ENCODE data around the gene OGFOD3.

OGFOD3 gene

GRCh38 chr17:82388922-82389283, 29.5 kb downstream of the OGFOD3 start:
- no peak for DNase-seq
- H3K27ac ChIP-seq (ENCODE audit: insufficient read depth, low read length, poor library complexity, severe bottlenecking), result no peak overlapping the region
- peaks cover 12% of the 10 kb centered on the region for H3K36me3 ChIP-seq (ENCODE audit: control insufficient read depth, insufficient read depth, low read length)
- H3K27me3 ChIP-seq (replicated peaks; ENCODE audit: control insufficient read depth, insufficient read depth, low read length, poor library complexity, severe bottlenecking), result peaks cover under 1% of the 10 kb centered on the region
- peaks cover 4% of the 10 kb centered on the region for H3K4me1 ChIP-seq (ENCODE audit: control insufficient read depth, insufficient read depth, low read length, poor library complexity, severe bottlenecking)
- no peaks in the 10 kb centered on the region for H3K9me3 ChIP-seq (ENCODE audit: control insufficient read depth, low read length)
- H3K4me3 ChIP-seq (ENCODE audit: insufficient read depth, low read depth, low read length, poor library complexity, severe bottlenecking), result no peak overlapping the region

- Histone ChIP-seq H3K27ac (ENCODE audit: insufficient read depth, low read length, poor library complexity, severe bottlenecking) (no peak overlapping the region), H3K4me3 (ENCODE audit: insufficient read depth, low read depth, low read length, poor library complexity, severe bottlenecking) (no peak overlapping the region), H3K27me3 (replicated peaks; ENCODE audit: control insufficient read depth, insufficient read depth, low read length, poor library complexity, severe bottlenecking) (peaks cover 6% of the 10 kb centered on the region), H3K4me1 (ENCODE audit: control insufficient read depth, insufficient read depth, low read length, poor library complexity, severe bottlenecking) (peaks cover 4% of the 10 kb centered on the region), H3K36me3 (ENCODE audit: control insufficient read depth, insufficient read depth, low read length) (peaks cover 11% of the 10 kb centered on the region), H3K9me3 (ENCODE audit: control insufficient read depth, low read length) (no peaks in the 10 kb centered on the region)
- no peak for DNase-seq
Observed at GRCh38 chr17:82388223-82388921, 30.0 kb downstream of the OGFOD3 start.

- DNase-seq, result no peak
- no peak overlapping the region for H3K27ac ChIP-seq (ENCODE audit: insufficient read depth, low read length, poor library complexity, severe bottlenecking)
- H3K36me3 ChIP-seq (ENCODE audit: control insufficient read depth, insufficient read depth, low read length), result peaks cover 7% of the 10 kb centered on the region
- H3K4me3 ChIP-seq (ENCODE audit: insufficient read depth, low read depth, low read length, poor library complexity, severe bottlenecking), result no peak overlapping the region
- no peaks in the 10 kb centered on the region for H3K9me3 ChIP-seq (ENCODE audit: control insufficient read depth, low read length)
- H3K4me1 ChIP-seq (ENCODE audit: control insufficient read depth, insufficient read depth, low read length, poor library complexity, severe bottlenecking), result peaks cover 4% of the 10 kb centered on the region
- H3K27me3 ChIP-seq (replicated peaks; ENCODE audit: control insufficient read depth, insufficient read depth, low read length, poor library complexity, severe bottlenecking), result peaks cover 6% of the 10 kb centered on the region
Observed at GRCh38 chr17:82387705-82388106, 30.7 kb downstream of the OGFOD3 start.

- DNase-seq, result no peak
- Histone ChIP-seq H3K27me3 (replicated peaks; ENCODE audit: control insufficient read depth, insufficient read depth, low read length, poor library complexity, severe bottlenecking) (peaks cover 6% of the 10 kb centered on the region), H3K27ac (ENCODE audit: insufficient read depth, low read length, poor library complexity, severe bottlenecking) (no peak overlapping the region), H3K9me3 (ENCODE audit: control insufficient read depth, low read length) (no peaks in the 10 kb centered on the region), H3K36me3 (ENCODE audit: control insufficient read depth, insufficient read depth, low read length) (peaks cover 3% of the 10 kb centered on the region), H3K4me1 (ENCODE audit: control insufficient read depth, insufficient read depth, low read length, poor library complexity, severe bottlenecking) (peaks cover 4% of the 10 kb centered on the region), H3K4me3 (ENCODE audit: insufficient read depth, low read depth, low read length, poor library complexity, severe bottlenecking) (no peak overlapping the region)
Observed at GRCh38 chr17:82386881-82387704, 31.3 kb downstream of the OGFOD3 start.

GRCh38 chr17:82386255-82386831, 32.0 kb downstream of the OGFOD3 start:
- DNase-seq, result no peak
- peaks cover 6% of the 10 kb centered on the region for H3K27me3 ChIP-seq (replicated peaks; ENCODE audit: control insufficient read depth, insufficient read depth, low read length, poor library complexity, severe bottlenecking)

GRCh38 chr17:82385559-82386254, 32.7 kb downstream of the OGFOD3 start:
- no peak overlapping the region for H3K4me3 ChIP-seq (ENCODE audit: insufficient read depth, low read depth, low read length, poor library complexity, severe bottlenecking)
- peaks cover 6% of the 10 kb centered on the region for H3K4me1 ChIP-seq (ENCODE audit: control insufficient read depth, insufficient read depth, low read length, poor library complexity, severe bottlenecking)
- H3K27me3 ChIP-seq (replicated peaks; ENCODE audit: control insufficient read depth, insufficient read depth, low read length, poor library complexity, severe bottlenecking), result peaks cover 6% of the 10 kb centered on the region
- DNase-seq, result no peak
- H3K9me3 ChIP-seq (ENCODE audit: control insufficient read depth, low read length), result no peaks in the 10 kb centered on the region
- H3K36me3 ChIP-seq (ENCODE audit: control insufficient read depth, insufficient read depth, low read length), result no peaks in the 10 kb centered on the region
- no peak overlapping the region for H3K27ac ChIP-seq (ENCODE audit: insufficient read depth, low read length, poor library complexity, severe bottlenecking)

More at GRCh38 chr17:82386255-82386831, 32.0 kb downstream of the OGFOD3 start:
- Histone ChIP-seq H3K27ac (ENCODE audit: insufficient read depth, low read length, poor library complexity, severe bottlenecking) (no peak overlapping the region), H3K9me3 (ENCODE audit: control insufficient read depth, low read length) (no peaks in the 10 kb centered on the region), H3K4me1 (ENCODE audit: control insufficient read depth, insufficient read depth, low read length, poor library complexity, severe bottlenecking) (peaks cover 4% of the 10 kb centered on the region), H3K36me3 (ENCODE audit: control insufficient read depth, insufficient read depth, low read length) (no peaks in the 10 kb centered on the region), H3K4me3 (ENCODE audit: insufficient read depth, low read depth, low read length, poor library complexity, severe bottlenecking) (no peak overlapping the region)

- no peak for DNase-seq
- Histone ChIP-seq H3K4me3 (ENCODE audit: insufficient read depth, low read depth, low read length, poor library complexity, severe bottlenecking) (no peak overlapping the region), H3K4me1 (ENCODE audit: control insufficient read depth, insufficient read depth, low read length, poor library complexity, severe bottlenecking) (peaks cover 6% of the 10 kb centered on the region), H3K27me3 (replicated peaks; ENCODE audit: control insufficient read depth, insufficient read depth, low read length, poor library complexity, severe bottlenecking) (peaks cover 6% of the 10 kb centered on the region), H3K27ac (ENCODE audit: insufficient read depth, low read length, poor library complexity, severe bottlenecking) (no peak overlapping the region), H3K36me3 (ENCODE audit: control insufficient read depth, insufficient read depth, low read length) (no peaks in the 10 kb centered on the region), H3K9me3 (ENCODE audit: control insufficient read depth, low read length) (no peaks in the 10 kb centered on the region)
Observed at GRCh38 chr17:82384730-82385481, 33.5 kb downstream of the OGFOD3 start.

GRCh38 chr17:82384051-82384729, 34.2 kb downstream of the OGFOD3 start:
- DNase-seq, result no peak
- Histone ChIP-seq H3K4me1 (ENCODE audit: control insufficient read depth, insufficient read depth, low read length, poor library complexity, severe bottlenecking) (peaks cover 6% of the 10 kb centered on the region), H3K27me3 (replicated peaks; ENCODE audit: control insufficient read depth, insufficient read depth, low read length, poor library complexity, severe bottlenecking) (peaks cover 6% of the 10 kb centered on the region), H3K4me3 (ENCODE audit: insufficient read depth, low read depth, low read length, poor library complexity, severe bottlenecking) (no peak overlapping the region), H3K36me3 (ENCODE audit: control insufficient read depth, insufficient read depth, low read length) (no peaks in the 10 kb centered on the region), H3K9me3 (ENCODE audit: control insufficient read depth, low read length) (no peaks in the 10 kb centered on the region), H3K27ac (ENCODE audit: insufficient read depth, low read length, poor library complexity, severe bottlenecking) (no peak overlapping the region)

- DNase-seq, result no peak
- no peak overlapping the region for H3K4me3 ChIP-seq (ENCODE audit: insufficient read depth, low read depth, low read length, poor library complexity, severe bottlenecking)
- no peaks in the 10 kb centered on the region for H3K36me3 ChIP-seq (ENCODE audit: control insufficient read depth, insufficient read depth, low read length)
- H3K27ac ChIP-seq (ENCODE audit: insufficient read depth, low read length, poor library complexity, severe bottlenecking), result no peak overlapping the region
- H3K9me3 ChIP-seq (ENCODE audit: control insufficient read depth, low read length), result no peaks in the 10 kb centered on the region
- peaks cover 6% of the 10 kb centered on the region for H3K4me1 ChIP-seq (ENCODE audit: control insufficient read depth, insufficient read depth, low read length, poor library complexity, severe bottlenecking)
- H3K27me3 ChIP-seq (replicated peaks; ENCODE audit: control insufficient read depth, insufficient read depth, low read length, poor library complexity, severe bottlenecking), result peaks cover 6% of the 10 kb centered on the region
Observed at GRCh38 chr17:82383411-82383810, 35.0 kb downstream of the OGFOD3 start.
